CD4-positive, alpha-beta T cell treated with Interleukin-10 for 1 hour (primary cell): ENCODE results near the gene LGALS14.

Source experiments
- DNase-seq: peaks from one replicate; pipeline ENCODE4 v3.0.0-alpha.2; 2020

The LGALS14 gene

GRCh38 chr19:39752390-39752789 is 48.1 kb downstream of the LGALS14 start:
- DNase-seq: no peak

GRCh38 chr19:39752795-39753194 is 48.5 kb downstream of the LGALS14 start:
- DNase-seq: no peak

- DNase-seq: no peak
Observed at GRCh38 chr19:39754544-39754943, 50.3 kb downstream of the LGALS14 start.

GRCh38 chr19:39754971-39755370 is 50.7 kb downstream of the LGALS14 start:
- DNase-seq: no peak
